HepG2 (cell line): ENCODE results near the gene ABCB8.
A peak's percentile ranks its signal among the peaks of the same experiment; 100 is the strongest.

Source experiments
- BHLHE40 ChIP-seq: IDR thresholded peaks from 2 replicates; pipeline ENCODE4 v1.6.1; 2011; ENCODE audit warnings: low read length, improper control_type of control experiment
- EZH2 ChIP-seq: conservative IDR thresholded peaks from 2 replicates; pipeline ENCODE4 v1.6.1; 2012; ENCODE audit warnings: mild to moderate bottlenecking, low read depth, low read length, moderate library complexity
- GPN1 ChIP-seq: sonication (generic); formaldehyde crosslinking; IDR thresholded peaks from 2 replicates; pipeline ENCODE4 v1.5.1; 2020; ENCODE audit warnings: missing genetic modification reagents, borderline replicate concordance
- MAFG ChIP-seq: sonication (generic); formaldehyde crosslinking; IDR thresholded peaks from 2 replicates; pipeline ENCODE4 v1.5.1; 2020; ENCODE audit warnings: mild to moderate bottlenecking, missing genetic modification reagents
- MBD4 ChIP-seq: IDR thresholded peaks from 2 replicates; pipeline ENCODE4 v1.6.1; 2012; ENCODE audit warnings: low read length, inconsistent platforms, borderline replicate concordance
- MTA3 ChIP-seq: sonication (generic); formaldehyde crosslinking; IDR thresholded peaks from 2 replicates; pipeline ENCODE4 v1.4.0; 2020; ENCODE audit warnings: missing genetic modification reagents
- MYC ChIP-seq: sonication (generic); formaldehyde crosslinking; IDR thresholded peaks from 2 replicates; pipeline ENCODE4 v1.9.0; 2021; ENCODE audit warnings: missing genetic modification reagents, borderline replicate concordance
- POLR2A ChIP-seq, 2 experiments: IDR thresholded peaks; 2 replicates each; pipeline ENCODE4 v1.6.1; 2011; ENCODE audit warnings: low read depth in 2 of 2, low read length in 2 of 2, mild to moderate bottlenecking in 1 of 2, moderate library complexity in 1 of 2; ENCODE audit not compliant: insufficient read depth in 1 of 2
- ZBTB7A ChIP-seq: sonication (generic); formaldehyde crosslinking; IDR thresholded peaks from 2 replicates; pipeline ENCODE4 v1.8.0; 2022; ENCODE audit warnings: mild to moderate bottlenecking, missing genetic modification reagents
- ZNF10 ChIP-seq: sonication (generic); formaldehyde crosslinking; IDR thresholded peaks from 2 replicates; pipeline ENCODE4 v1.4.0; 2020; ENCODE audit warnings: mild to moderate bottlenecking, low read depth, missing genetic modification reagents, borderline replicate concordance
- ZNF703 ChIP-seq: sonication (generic); formaldehyde crosslinking; IDR thresholded peaks from 2 replicates; pipeline ENCODE4 v1.5.1; 2020; ENCODE audit warnings: missing genetic modification reagents, mild to moderate bottlenecking, moderate library complexity, borderline replicate concordance
- TF ChIP-seq, protein P1 (sequence below): sonication (generic); formaldehyde crosslinking; IDR thresholded peaks from 2 replicates; pipeline ENCODE4 v1.8.0; 2022; ENCODE audit warnings: mild to moderate bottlenecking, missing genetic modification reagents; ENCODE audit not compliant: insufficient replicate concordance
- TF ChIP-seq, protein P2 (sequence below): sonication (generic); formaldehyde crosslinking; IDR thresholded peaks from 2 replicates; pipeline ENCODE4 v1.5.0; 2020; ENCODE audit warnings: mild to moderate bottlenecking, missing genetic modification reagents, moderate library complexity

DNA sequence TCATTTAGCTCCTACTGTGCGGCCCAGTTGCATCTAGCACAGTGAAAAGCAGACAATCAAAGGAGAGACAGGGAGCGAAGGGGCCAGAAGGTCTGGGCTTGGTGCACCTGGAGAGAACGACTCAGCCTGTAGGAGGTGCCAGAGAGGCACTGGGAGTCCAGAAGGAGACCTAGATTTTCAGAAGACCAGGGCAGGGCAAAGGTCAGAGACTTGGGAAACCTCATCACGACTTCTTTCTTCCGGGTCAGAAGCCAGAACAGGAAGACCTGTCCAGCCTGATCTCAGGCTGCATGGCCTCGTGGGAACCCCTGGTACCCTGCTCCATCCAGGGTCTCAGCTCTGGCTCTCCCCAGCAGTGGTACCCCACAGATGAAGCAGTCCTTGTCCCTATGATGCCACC is 63.2 kb downstream of the ABCB8 start:
- TF ChIP-seq ZNF10 (CRISPR knock-in tag) (no peak), MBD4 (no peak), BHLHE40 (no peak), ZBTB7A (CRISPR knock-in tag) (no peak), GPN1 (no peak), ZNF703 (CRISPR knock-in tag) (no peak), EZH2 (no peak), POLR2A (IDR thresholded peaks at IDR 0.05; ENCODE audit: insufficient read depth in 1 of 2, low read depth in 2 of 2, low read length in 2 of 2) (no peak), MTA3 (CRISPR knock-in tag) (no peak), MYC (no peak), MAFG (no peak)
- TF ChIP-seq, protein P1, sequence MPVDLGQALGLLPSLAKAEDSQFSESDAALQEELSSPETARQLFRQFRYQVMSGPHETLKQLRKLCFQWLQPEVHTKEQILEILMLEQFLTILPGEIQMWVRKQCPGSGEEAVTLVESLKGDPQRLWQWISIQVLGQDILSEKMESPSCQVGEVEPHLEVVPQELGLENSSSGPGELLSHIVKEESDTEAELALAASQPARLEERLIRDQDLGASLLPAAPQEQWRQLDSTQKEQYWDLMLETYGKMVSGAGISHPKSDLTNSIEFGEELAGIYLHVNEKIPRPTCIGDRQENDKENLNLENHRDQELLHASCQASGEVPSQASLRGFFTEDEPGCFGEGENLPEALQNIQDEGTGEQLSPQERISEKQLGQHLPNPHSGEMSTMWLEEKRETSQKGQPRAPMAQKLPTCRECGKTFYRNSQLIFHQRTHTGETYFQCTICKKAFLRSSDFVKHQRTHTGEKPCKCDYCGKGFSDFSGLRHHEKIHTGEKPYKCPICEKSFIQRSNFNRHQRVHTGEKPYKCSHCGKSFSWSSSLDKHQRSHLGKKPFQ = no peak
- TF ChIP-seq, protein P2, sequence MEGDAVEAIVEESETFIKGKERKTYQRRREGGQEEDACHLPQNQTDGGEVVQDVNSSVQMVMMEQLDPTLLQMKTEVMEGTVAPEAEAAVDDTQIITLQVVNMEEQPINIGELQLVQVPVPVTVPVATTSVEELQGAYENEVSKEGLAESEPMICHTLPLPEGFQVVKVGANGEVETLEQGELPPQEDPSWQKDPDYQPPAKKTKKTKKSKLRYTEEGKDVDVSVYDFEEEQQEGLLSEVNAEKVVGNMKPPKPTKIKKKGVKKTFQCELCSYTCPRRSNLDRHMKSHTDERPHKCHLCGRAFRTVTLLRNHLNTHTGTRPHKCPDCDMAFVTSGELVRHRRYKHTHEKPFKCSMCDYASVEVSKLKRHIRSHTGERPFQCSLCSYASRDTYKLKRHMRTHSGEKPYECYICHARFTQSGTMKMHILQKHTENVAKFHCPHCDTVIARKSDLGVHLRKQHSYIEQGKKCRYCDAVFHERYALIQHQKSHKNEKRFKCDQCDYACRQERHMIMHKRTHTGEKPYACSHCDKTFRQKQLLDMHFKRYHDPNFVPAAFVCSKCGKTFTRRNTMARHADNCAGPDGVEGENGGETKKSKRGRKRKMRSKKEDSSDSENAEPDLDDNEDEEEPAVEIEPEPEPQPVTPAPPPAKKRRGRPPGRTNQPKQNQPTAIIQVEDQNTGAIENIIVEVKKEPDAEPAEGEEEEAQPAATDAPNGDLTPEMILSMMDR (CRISPR knock-in tag) = peak; percentile 60
